GM19193 (cell line): ENCODE data around the gene ESYT2.

Experiments
- POLR2A ChIP-seq: IDR thresholded peaks from 4 replicates; pipeline ENCODE4 v1.6.1; 2011; ENCODE audit not compliant: insufficient read depth, insufficient read length; ENCODE audit errors: extremely low read depth

Gene ESYT2

GRCh38 chr7:158777793-158778192 is 51.5 kb downstream of the ESYT2 start:
- no peak for TF ChIP-seq POLR2A

GRCh38 chr7:158776474-158776873 is 52.8 kb downstream of the ESYT2 start:
- no peak for TF ChIP-seq POLR2A

- TF ChIP-seq POLR2A: no peak
Measured at GRCh38 chr7:158774952-158775351, 54.4 kb downstream of the ESYT2 start.

- no peak for TF ChIP-seq POLR2A
Measured at GRCh38 chr7:158772916-158773315, 56.4 kb downstream of the ESYT2 start.

GRCh38 chr7:158771213-158771834 is 58.0 kb downstream of the ESYT2 start:
- TF ChIP-seq POLR2A: no peak

- TF ChIP-seq POLR2A: no peak
Measured at GRCh38 chr7:158767707-158768106, 61.6 kb downstream of the ESYT2 start.

- no peak for TF ChIP-seq POLR2A
Measured at GRCh38 chr7:158766570-158767281, 62.6 kb downstream of the ESYT2 start.

- TF ChIP-seq POLR2A: no peak
Measured at GRCh38 chr7:158765020-158765419, 64.3 kb downstream of the ESYT2 start.

- TF ChIP-seq POLR2A: no peak
Measured at GRCh38 chr7:158763454-158764033, 65.8 kb downstream of the ESYT2 start.

- TF ChIP-seq POLR2A: no peak
Measured at GRCh38 chr7:158761945-158762344, 67.4 kb downstream of the ESYT2 start.

GRCh38 chr7:158760936-158761335 is 68.4 kb downstream of the ESYT2 start:
- TF ChIP-seq POLR2A: no peak

GRCh38 chr7:158760445-158760764 is 68.9 kb downstream of the ESYT2 start:
- no peak for TF ChIP-seq POLR2A

GRCh38 chr7:158759749-158760444 is 69.4 kb downstream of the ESYT2 start:
- TF ChIP-seq POLR2A: no peak

- no peak for TF ChIP-seq POLR2A
Measured at GRCh38 chr7:158759245-158759614, 70.1 kb downstream of the ESYT2 start.

- no peak for TF ChIP-seq POLR2A
Measured at GRCh38 chr7:158758586-158759244, 70.6 kb downstream of the ESYT2 start.
